ENCODE results near the gene ITPR1. TPM values are rescaled to one million over a fixed set of nuclear protein-coding genes. Genes with fewer than 3 reads are reported as not detected.
"Not testable (repeated sequence)": the region's sequence is repeated elsewhere in the genome, so short reads cannot be mapped to it uniquely, and the experiment has no call there.

The ITPR1 gene
- total RNA-seq, 2 experiments from 2014 or later: 58.4 to 59.5 TPM

DNA sequence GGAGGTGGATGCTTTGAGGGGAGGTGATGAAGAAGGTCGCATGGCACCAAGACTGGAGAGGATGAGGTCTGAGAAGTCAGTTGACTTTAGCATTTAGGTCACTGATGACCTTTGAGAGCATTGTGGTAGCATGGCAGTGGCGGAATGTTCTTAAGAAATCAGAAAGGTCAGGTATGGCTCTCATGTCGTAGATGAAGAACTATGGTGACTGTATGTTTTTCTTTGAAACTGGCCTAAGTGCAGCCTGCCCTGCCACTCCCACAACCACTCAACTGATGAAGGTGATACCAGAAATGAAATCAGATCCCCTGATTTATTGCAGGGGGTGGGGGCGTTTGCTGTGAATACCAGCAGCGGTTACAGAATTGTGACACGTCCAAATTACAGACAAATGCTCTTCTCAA lies 102.6 kb downstream of the ITPR1 start:
- peaks cover 27% of the 10 kb centered on the region for H3K4me1 Mint-ChIP-seq

DNA sequence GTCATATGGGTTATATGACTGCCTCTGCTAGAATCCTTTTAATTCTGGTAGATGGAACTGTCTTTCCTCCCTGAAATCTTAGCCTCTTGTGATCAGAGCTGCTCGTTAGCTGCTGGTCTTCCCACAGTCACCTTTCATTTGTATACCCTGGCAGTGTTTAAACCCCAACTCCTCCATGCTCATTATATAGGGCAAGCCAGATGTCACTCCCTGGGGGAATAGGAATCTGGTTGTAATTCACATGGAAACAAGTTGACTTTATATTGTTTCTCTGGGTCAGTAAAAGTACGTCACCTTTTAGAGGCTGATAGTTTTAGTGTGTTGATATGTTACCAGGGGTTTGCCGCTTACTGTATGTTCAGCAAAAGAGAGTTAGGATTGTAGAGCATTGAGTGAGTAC lies 103.5 kb downstream of the ITPR1 start:
- Mint-ChIP-seq H3K9me3 (peaks cover 7% of the 10 kb centered on the region), H3K4me3 (no peak overlapping the region), H3K27ac (no peak overlapping the region), H3K36me3 (peaks cover 12% of the 10 kb centered on the region), H3K27me3 (no peaks in the 10 kb centered on the region), H3K4me1 (peaks cover 27% of the 10 kb centered on the region)
- no peak for DNase-seq

More for the DNA sequence above, 102.6 kb downstream of the ITPR1 start:
- H3K9me3 Mint-ChIP-seq: peaks cover 8% of the 10 kb centered on the region
- no peak for DNase-seq
- no peak overlapping the region for H3K4me3 Mint-ChIP-seq
- H3K27ac Mint-ChIP-seq: no peak overlapping the region
- H3K36me3 Mint-ChIP-seq: peaks cover 15% of the 10 kb centered on the region
- no peaks in the 10 kb centered on the region for H3K27me3 Mint-ChIP-seq

DNA sequence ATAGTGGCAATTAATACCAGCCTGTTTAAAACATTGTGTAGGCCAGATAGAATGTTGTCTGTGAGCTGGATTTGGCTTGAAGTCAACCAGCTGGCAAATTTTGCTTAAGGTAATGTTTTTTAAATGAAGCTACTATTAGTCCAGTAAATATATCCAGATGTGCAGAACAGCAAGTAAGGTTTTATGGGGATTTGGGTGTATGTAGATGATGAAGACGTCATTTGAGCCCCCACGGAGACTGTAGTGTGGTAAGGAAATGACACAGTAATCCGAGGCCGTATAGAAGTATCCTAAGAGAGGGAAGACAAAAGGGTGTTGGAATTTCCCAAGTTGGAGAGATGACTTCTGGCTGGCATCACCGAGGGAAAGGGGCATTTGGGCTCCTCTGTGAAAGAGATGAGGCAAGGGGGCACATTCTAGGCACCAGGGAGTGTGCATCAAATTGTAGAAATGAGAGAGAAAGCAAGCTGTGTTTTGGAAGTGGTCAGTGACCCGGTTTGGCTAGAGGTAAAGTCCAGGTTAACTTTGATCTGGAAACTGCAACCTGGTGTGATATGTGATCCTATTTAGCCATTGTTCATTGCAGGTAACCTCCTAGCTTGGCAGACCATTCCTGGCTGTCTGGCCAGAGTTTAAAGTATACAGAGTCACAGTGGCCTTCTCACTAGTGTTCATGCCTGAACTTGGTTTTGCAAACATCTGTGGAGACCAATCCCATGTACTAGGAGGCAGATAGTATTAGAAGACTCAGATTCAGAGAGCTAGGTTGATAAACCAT lies 104.2 kb downstream of the ITPR1 start:
- DNase-seq: no peak
- peaks cover 11% of the 10 kb centered on the region for H3K36me3 Mint-ChIP-seq
- H3K27ac Mint-ChIP-seq: no peak overlapping the region

DNA sequence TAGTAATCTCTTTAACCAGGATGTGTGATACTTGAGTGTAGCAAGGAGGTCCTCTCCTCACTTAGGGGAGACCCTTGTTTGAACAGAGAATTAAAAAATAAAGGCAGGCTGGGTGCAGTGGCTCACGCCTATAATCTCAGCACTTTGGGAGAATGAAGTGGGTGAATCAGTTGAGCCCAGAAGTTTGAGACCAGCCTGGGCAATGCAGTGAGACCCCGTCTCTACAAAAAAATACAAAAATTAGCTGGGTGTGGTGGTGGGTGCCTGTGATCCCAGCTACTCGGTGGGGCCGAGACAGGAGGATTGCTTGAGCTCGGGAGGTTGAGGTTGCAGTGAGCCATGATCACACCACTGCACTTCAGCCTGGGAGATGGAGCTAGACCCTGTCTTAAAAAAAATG lies 105.1 kb downstream of the ITPR1 start:
- H3K4me1 Mint-ChIP-seq: peaks cover 24% of the 10 kb centered on the region
- H3K27me3 Mint-ChIP-seq, DNase-seq, H3K9me3 Mint-ChIP-seq, H3K4me3 Mint-ChIP-seq, H3K27ac Mint-ChIP-seq: not testable (repeated sequence)
- peaks cover 12% of the 10 kb centered on the region for H3K36me3 Mint-ChIP-seq

More for the DNA sequence above, 104.2 kb downstream of the ITPR1 start:
- H3K4me3 Mint-ChIP-seq: no peak overlapping the region
- peaks cover 7% of the 10 kb centered on the region for H3K9me3 Mint-ChIP-seq
- H3K4me1 Mint-ChIP-seq: peaks cover 26% of the 10 kb centered on the region
- H3K27me3 Mint-ChIP-seq: no peaks in the 10 kb centered on the region

- peaks cover 12% of the 10 kb centered on the region for H3K36me3 Mint-ChIP-seq
- H3K27me3 Mint-ChIP-seq: no peaks in the 10 kb centered on the region
- no peak overlapping the region for H3K4me3 Mint-ChIP-seq
- peaks cover 7% of the 10 kb centered on the region for H3K9me3 Mint-ChIP-seq
- H3K27ac Mint-ChIP-seq: no peak overlapping the region
- no peak for DNase-seq
- H3K4me1 Mint-ChIP-seq: peaks cover 27% of the 10 kb centered on the region
Measured at GRCh38 chr3:4599612-4600011, 106.5 kb downstream of the ITPR1 start.

DNA sequence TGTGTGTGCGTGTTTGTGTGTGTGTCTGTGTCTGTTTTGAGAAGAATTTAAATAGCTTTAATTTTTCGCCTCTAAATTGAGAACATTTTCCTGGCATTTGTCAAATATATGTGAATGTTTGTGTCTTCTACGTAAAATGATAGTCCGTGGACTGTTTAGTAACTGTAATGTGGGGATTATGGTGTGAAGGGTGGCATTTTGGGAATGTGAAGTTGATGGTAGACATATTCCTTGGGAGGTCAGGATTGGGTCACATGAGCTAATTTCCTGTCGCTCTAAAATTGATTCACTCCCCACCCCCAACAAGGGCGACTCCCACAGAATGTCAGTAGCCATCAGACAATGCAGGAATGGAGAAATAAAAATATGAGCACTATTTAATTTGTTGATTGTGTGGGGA lies 107.3 kb downstream of the ITPR1 start:
- no peak overlapping the region for H3K27ac Mint-ChIP-seq
- no peaks in the 10 kb centered on the region for H3K27me3 Mint-ChIP-seq
- H3K4me3 Mint-ChIP-seq: no peak overlapping the region
- DNase-seq: no peak
- H3K9me3 Mint-ChIP-seq: peaks cover 7% of the 10 kb centered on the region
- peaks cover 12% of the 10 kb centered on the region for H3K36me3 Mint-ChIP-seq
- H3K4me1 Mint-ChIP-seq: peaks cover 26% of the 10 kb centered on the region

DNA sequence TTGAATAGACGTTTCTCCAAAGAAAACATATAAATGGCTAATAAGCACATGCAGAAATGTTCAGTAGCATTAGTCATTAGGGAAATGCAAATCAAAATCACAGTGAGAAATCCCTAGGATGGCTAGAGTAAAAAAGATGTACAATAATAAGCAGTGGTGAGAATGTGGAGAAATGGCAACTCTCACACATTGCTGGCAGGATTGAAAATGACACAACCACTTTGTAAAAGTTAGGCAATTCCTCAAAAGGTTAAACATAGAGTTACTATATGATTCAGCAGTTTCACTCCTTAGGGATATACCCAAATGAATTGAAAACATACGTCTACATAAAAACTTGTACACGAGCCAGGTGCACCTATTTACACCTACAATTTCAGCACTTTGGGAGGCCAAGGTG lies 108.7 kb downstream of the ITPR1 start:
- H3K36me3 Mint-ChIP-seq: peaks cover 12% of the 10 kb centered on the region
- no peak overlapping the region for H3K4me3 Mint-ChIP-seq
- H3K27me3 Mint-ChIP-seq: no peaks in the 10 kb centered on the region
- DNase-seq: no peak
- no peak overlapping the region for H3K27ac Mint-ChIP-seq
- peaks cover 7% of the 10 kb centered on the region for H3K9me3 Mint-ChIP-seq
- peaks cover 26% of the 10 kb centered on the region for H3K4me1 Mint-ChIP-seq

DNA sequence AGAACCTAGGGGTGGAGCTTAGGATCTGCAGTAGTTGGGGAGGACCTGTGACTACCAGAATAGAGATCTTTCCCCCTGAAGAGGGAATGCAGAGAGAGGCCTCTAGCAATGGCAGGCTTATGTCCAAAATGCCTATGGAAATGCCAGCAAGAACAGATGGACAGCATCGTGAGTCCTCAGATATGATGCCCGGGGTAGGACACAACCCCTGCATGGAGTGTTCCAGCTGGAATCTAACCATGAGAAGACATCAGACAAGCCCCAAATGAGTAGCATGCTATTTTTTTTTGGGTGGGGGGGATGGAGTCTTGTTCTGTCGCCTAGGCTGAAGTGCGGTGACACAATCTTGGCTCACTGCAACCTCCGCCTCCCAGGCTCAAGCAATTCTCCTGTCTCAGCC lies 111.5 kb downstream of the ITPR1 start:
- no peak for DNase-seq
- Mint-ChIP-seq H3K27ac (no peak overlapping the region), H3K36me3 (peaks cover 11% of the 10 kb centered on the region), H3K4me3 (no peak overlapping the region), H3K4me1 (peaks cover 17% of the 10 kb centered on the region), H3K27me3 (no peaks in the 10 kb centered on the region), H3K9me3 (peaks cover 7% of the 10 kb centered on the region)

GRCh38 chr3:4606911-4607310 lies 113.8 kb downstream of the ITPR1 start:
- Mint-ChIP-seq H3K27ac (no peak overlapping the region), H3K27me3 (no peaks in the 10 kb centered on the region), H3K9me3 (no peaks in the 10 kb centered on the region), H3K4me1 (peaks cover 11% of the 10 kb centered on the region), H3K36me3 (peaks cover 1% of the 10 kb centered on the region), H3K4me3 (no peak overlapping the region)
- DNase-seq: no peak

DNA sequence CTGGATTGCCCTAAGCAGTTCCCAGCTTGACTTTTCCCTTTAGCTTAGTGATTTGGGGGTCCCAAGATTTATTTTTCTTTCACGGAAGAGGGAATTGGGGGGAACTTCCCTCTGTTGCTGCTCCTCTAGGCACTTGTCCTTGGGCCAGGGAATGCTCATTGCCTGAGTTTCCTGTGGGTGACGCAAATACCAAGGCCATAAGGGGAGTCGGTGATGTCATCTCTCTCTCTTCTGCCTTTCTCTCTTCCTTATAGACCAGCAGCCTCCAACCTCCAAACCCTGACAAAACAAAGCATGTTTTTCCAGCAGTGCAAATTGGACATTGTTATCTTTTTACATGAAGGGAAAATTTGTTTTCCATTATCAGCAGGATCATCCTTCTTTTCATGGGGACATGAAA lies 120.2 kb downstream of the ITPR1 start:
- no peaks in the 10 kb centered on the region for H3K27me3 Mint-ChIP-seq
- peaks cover 6% of the 10 kb centered on the region for H3K4me1 Mint-ChIP-seq
- DNase-seq: no peak
- peaks cover 7% of the 10 kb centered on the region for H3K36me3 Mint-ChIP-seq
- peaks cover 2% of the 10 kb centered on the region for H3K9me3 Mint-ChIP-seq
- no peak overlapping the region for H3K27ac Mint-ChIP-seq
- no peak overlapping the region for H3K4me3 Mint-ChIP-seq

- H3K27me3 Mint-ChIP-seq: no peaks in the 10 kb centered on the region
- peaks cover 6% of the 10 kb centered on the region for H3K4me1 Mint-ChIP-seq
Measured at GRCh38 chr3:4614070-4614469, 120.9 kb downstream of the ITPR1 start.

DNA sequence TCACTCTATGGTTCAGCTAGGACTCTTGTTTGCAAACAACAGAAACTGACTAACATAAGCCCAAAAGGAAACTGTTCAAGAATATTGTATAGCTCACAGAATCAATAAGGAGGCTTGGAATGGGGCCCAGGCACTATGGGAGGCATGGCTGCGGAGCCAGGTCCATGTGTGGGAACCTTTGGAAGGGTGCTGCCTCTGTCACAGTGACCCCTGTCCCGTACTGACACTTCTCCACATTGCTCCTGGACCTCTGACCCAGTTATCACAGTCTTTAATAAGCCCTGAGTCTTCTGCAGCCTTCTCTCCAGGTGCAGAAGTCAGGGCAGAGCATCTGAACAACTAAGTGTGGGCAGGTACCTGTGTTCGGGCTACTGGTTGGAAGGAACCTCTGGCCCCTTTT lies 121.8 kb downstream of the ITPR1 start:
- peaks cover 2% of the 10 kb centered on the region for H3K9me3 Mint-ChIP-seq
- no peak overlapping the region for H3K27ac Mint-ChIP-seq
- peaks cover 6% of the 10 kb centered on the region for H3K4me1 Mint-ChIP-seq
- no peak for DNase-seq
- H3K4me3 Mint-ChIP-seq: no peak overlapping the region
- no peaks in the 10 kb centered on the region for H3K27me3 Mint-ChIP-seq
- peaks cover 8% of the 10 kb centered on the region for H3K36me3 Mint-ChIP-seq

More at GRCh38 chr3:4614070-4614469, 120.9 kb downstream of the ITPR1 start:
- Mint-ChIP-seq H3K27ac (no peak overlapping the region), H3K9me3 (peaks cover 2% of the 10 kb centered on the region), H3K4me3 (no peak overlapping the region), H3K36me3 (peaks cover 7% of the 10 kb centered on the region)
- DNase-seq: no peak

DNA sequence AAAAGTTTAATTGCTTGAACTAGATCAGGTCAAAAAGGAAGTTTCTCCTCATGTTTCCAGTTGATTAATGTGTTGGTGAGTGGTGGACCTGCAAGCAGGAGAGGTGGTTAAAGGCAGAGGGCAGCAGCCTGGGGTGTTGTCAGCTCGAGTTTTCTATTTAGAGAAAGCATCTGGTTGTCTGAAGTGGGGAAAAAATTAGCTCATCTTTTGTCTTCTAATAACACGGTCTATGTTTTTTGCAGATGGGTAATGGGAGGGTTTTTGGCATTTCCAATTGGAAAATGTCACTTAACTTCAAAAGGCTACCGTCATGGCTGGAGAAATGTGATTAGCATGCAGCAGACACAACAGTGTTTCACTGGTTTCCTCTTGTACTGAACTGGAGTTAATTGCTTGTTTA lies 122.6 kb downstream of the ITPR1 start:
- no peak overlapping the region for H3K27ac Mint-ChIP-seq
- H3K4me1 Mint-ChIP-seq: peaks cover 7% of the 10 kb centered on the region
- H3K9me3 Mint-ChIP-seq: peaks cover 3% of the 10 kb centered on the region
- H3K27me3 Mint-ChIP-seq: no peaks in the 10 kb centered on the region
- peaks cover 13% of the 10 kb centered on the region for H3K36me3 Mint-ChIP-seq
- DNase-seq: no peak
- no peak overlapping the region for H3K4me3 Mint-ChIP-seq

DNA sequence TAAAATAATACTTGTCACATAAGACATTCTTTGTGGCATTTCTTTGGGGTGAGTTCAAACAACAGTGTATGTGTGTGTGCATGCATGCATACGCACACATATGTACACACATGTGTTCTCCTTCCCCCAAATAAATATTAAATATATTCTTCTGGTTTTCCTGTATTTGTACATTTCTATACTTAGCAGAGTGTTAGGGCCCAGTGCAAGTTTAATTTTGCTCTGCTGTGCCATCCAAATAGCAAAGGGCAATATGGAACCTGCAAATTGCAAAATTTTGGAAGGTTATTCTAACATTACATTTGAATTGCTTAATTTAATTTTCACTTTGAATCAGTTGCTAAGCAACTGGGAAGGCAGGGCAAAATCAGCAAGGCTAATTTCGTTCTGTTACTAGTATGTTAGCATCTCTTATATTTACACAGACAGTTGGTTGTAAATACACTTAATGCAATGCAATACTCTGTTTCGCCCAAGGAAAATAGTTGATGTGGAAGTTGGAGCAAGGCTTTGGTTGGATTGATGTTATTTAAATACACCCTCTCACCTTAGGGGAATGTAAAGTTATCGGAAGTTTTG lies 130.4 kb downstream of the ITPR1 start:
- H3K27ac Mint-ChIP-seq: no peak overlapping the region
- no peaks in the 10 kb centered on the region for H3K27me3 Mint-ChIP-seq
- peaks cover 4% of the 10 kb centered on the region for H3K9me3 Mint-ChIP-seq
- no peak for DNase-seq
- H3K4me1 Mint-ChIP-seq: peaks cover 9% of the 10 kb centered on the region
- peaks cover 17% of the 10 kb centered on the region for H3K36me3 Mint-ChIP-seq
- H3K4me3 Mint-ChIP-seq: no peak overlapping the region

DNA sequence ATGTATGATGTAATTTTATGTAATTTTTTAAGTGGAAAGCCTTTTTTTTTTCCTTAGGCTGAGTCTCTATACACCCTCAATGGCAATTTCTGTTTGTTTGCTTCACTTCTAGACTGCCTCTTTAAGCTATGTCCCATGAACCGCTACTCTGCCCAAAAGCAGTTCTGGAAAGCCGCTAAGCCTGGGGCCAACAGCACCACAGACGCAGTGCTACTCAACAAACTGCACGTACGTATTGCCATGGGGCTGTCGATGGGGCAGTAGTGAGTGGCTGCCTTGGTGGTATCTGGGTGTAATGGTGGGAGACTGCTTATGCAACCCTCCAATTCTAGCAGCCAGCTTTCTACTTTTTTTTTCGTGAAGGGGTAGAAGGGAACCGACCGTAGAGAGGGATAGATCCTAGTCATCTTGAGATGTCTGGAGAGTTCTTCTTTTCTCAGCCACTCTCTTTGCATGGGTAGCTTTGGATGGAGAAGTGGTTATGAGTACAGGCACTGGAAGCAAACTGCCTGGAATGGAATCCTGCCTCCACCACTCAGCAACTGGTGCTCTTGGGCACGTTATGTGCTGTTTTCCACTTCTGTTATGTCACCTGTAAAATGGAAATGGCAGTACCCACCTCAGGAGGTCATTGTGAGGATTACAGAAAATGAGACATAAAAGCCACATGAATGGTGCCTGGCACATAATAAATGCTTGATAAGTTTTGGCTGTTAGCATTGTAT lies 134.7 kb downstream of the ITPR1 start:
- Mint-ChIP-seq H3K27ac (no peak overlapping the region), H3K9me3 (no peaks in the 10 kb centered on the region), H3K4me3 (no peak overlapping the region), H3K4me1 (peaks cover 6% of the 10 kb centered on the region), H3K27me3 (no peaks in the 10 kb centered on the region), H3K36me3 (no peaks in the 10 kb centered on the region)
- no peak for DNase-seq
